HG02852 (cell line): ENCODE results near the gene FGF21.
"Not testable (repeated sequence)": the region's sequence is repeated elsewhere in the genome, so short reads cannot be mapped to it uniquely, and the experiment has no call there.

Source experiments
- ATAC-seq: cut with Tn5 transposase; IDR thresholded peaks from one replicate; pipeline ENCODE4 v1.9.1; 2021; ENCODE audit warnings: mild to moderate bottlenecking, moderate library complexity; ENCODE audit not compliant: unreplicated experiment

Gene FGF21

GRCh38 chr19:48755084-48755641 is at the start of gene FGF21:
FGF21 (plus strand) TSS chr19:48755524; CDS start chr19:48756237, 713 bp downstream.
- no peak for ATAC-seq

GRCh38 chr19:48708471-48708870 is 46.9 kb upstream of the FGF21 start:
- ATAC-seq = no peak

GRCh38 chr19:48711106-48711662 is 44.1 kb upstream of the FGF21 start:
- ATAC-seq = no peak

- no peak for ATAC-seq
Measured at GRCh38 chr19:48713041-48713863, 42.1 kb upstream of the FGF21 start.

- peak; percentile 85 for ATAC-seq
Measured at GRCh38 chr19:48713864-48714755, 41.2 kb upstream of the FGF21 start.

- ATAC-seq = no peak
Measured at GRCh38 chr19:48714759-48715675, 40.3 kb upstream of the FGF21 start.

- no peak for ATAC-seq
Measured at GRCh38 chr19:48715681-48716171, 39.6 kb upstream of the FGF21 start.

GRCh38 chr19:48716562-48717291 is 38.6 kb upstream of the FGF21 start:
- no peak for ATAC-seq

- not testable (repeated sequence) for ATAC-seq
Measured at GRCh38 chr19:48718106-48718505, 37.2 kb upstream of the FGF21 start.

GRCh38 chr19:48718711-48719231 is 36.6 kb upstream of the FGF21 start:
- ATAC-seq = no peak

GRCh38 chr19:48719263-48720171 is 35.8 kb upstream of the FGF21 start, which contains the start of gene MAMSTR:
MAMSTR (minus strand) TSS chr19:48719725; CDS start chr19:48719031, 694 bp downstream.
- no peak for ATAC-seq

GRCh38 chr19:48720251-48720612 is 35.1 kb upstream of the FGF21 start:
- peak; percentile 23 for ATAC-seq

- peak; percentile 74 for ATAC-seq
Measured at GRCh38 chr19:48720613-48721296, 34.6 kb upstream of the FGF21 start.

- no peak for ATAC-seq
Measured at GRCh38 chr19:48722196-48722708, 33.1 kb upstream of the FGF21 start.

GRCh38 chr19:48724796-48725753 is 30.2 kb upstream of the FGF21 start:
- ATAC-seq = no peak

GRCh38 chr19:48726556-48726955 is 28.8 kb upstream of the FGF21 start:
- ATAC-seq = no peak
